H54 (cell line): ENCODE data around the gene FAM20C.

Source experiments
- DNase-seq: peaks from one replicate; pipeline ENCODE4 v3.0.0; 2011; ENCODE audit warnings: low spot score, mixed read lengths; ENCODE audit not compliant: insufficient read length
- FAIRE-seq: peaks from 3 replicates; lab custom pipeline; 2011; peaks lifted over from hg19 to GRCh38; lab: Jason Lieb, UNC
- POLR2A ChIP-seq: IDR thresholded peaks from 2 replicates; pipeline ENCODE4 v1.6.1; 2011; ENCODE audit warnings: low read depth, mild to moderate bottlenecking, low read length

Gene FAM20C

DNA sequence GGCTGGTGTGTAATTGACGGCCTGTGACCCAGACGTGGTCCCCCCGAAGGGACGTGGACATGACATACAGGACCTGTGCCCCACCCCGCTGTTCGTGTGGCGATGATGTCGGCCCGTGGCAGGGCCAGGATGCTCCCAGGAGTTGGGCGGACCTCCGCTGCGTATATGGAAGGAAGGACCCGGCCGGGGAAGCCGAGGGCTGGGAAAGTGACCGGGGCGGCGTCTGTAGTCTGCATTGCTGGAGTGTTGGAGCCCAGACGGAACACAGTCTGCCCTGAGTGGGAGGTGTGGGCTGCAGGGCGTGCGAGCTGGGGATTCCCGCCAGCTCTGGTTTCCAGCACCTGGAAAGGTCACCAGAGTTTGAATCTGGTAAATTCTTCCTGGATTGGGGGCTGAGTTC lies 52.6 kb downstream of the FAM20C start:
- DNase-seq (no peak), FAIRE-seq (no peak)
- no peak for TF ChIP-seq POLR2A

DNA sequence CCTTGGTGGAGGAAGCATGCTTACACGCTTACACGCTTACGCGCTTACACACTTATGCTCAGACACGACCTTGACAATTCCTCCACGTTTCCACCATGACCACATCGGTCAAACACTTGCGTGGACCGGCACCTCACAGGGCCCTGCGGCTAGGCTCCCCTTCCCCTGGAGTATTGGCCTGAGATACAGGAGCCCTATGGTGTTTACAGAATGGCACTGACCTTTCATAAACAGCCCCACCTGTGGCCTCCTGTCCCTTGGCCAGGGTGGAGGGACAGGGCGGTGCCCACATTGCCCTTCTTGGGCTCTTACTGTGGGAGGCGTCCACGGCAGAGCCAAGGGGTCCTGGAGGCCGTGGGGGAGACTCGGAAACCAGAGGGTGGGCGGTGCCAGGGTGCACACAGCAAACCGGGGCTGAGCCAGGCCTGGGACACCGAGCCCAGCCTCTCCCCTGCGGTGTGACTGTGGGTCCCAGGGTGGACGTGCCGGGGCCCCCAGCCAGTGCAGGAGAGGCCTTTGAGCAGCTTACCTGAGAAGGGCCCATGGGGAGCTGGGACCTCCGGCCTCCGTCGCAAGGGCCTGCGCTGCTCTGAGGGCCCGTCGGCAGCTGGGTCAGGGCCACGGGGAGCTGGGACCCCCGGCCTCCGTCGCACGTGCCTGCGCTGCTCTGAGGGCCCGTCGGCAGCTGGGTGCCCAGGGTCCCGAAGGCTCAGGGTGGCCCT lies 53.4 kb downstream of the FAM20C start:
- no peak for FAIRE-seq
- no peak for TF ChIP-seq POLR2A

DNA sequence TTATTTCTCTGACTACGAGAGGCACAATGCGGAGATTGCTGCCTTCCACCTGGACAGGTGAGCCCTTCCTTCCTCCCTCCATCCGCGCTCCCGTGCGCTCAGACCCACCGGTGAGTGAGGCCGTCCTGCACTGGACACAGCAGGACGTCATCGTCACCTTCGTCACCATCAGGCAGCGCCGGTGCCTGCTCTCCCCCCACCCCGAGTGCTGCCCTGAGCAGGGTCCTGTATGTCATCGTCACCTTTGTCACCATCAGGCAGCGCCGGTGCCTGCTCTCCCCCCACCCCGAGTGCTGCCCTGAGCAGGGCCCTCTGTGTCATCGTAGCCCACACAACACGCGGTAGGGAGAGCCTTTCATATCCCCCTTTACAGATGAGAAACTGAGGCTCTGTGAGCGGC lies 54.1 kb downstream of the FAM20C start:
- no peak for TF ChIP-seq POLR2A
- FAIRE-seq: no peak
- DNase-seq: no peak

More for the DNA sequence above, 53.4 kb downstream of the FAM20C start:
- DNase-seq: no peak

DNA sequence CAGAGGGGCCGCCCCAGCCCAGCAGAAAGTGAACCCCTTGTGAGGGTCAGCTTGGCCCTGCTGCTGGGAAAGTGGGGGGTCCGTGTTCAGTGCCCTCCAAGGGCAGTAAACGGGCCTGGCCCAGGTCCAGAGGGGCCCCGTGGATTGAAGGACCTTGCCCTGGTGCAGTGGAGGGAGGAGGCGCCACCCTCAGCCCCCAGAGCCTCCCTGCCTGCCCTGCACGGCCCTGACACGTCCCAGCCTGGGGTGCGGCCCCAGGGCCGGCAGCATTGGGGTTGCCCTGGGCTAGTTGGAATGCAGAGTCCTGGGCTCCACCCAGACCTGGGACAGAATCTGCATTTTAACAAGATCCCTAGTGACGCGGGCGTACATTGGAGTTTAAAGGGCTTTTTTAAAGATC lies 54.8 kb downstream of the FAM20C start:
- FAIRE-seq: no peak
- no peak for TF ChIP-seq POLR2A
- DNase-seq: no peak

DNA sequence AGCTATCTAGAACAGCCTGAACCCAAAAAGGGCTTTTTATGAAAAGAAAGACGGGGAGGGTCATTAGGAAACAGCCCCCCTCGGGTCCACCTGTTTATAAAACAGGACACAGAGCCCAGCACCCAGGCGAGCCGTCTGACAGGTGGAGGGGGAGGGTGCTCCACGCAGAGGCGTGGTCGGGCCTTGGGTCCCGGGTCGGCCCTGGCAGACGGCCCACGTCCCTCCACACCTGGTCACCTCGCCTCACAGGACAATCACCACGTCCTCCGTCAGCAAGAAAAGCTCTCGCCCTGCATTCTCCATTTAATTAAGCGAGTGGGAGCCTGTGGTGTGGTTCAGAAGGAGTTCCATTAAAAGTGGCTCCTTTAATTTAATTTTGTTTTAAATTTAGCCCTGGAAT lies 55.3 kb downstream of the FAM20C start:
- no peak for FAIRE-seq
- DNase-seq: no peak
- no peak for TF ChIP-seq POLR2A

DNA sequence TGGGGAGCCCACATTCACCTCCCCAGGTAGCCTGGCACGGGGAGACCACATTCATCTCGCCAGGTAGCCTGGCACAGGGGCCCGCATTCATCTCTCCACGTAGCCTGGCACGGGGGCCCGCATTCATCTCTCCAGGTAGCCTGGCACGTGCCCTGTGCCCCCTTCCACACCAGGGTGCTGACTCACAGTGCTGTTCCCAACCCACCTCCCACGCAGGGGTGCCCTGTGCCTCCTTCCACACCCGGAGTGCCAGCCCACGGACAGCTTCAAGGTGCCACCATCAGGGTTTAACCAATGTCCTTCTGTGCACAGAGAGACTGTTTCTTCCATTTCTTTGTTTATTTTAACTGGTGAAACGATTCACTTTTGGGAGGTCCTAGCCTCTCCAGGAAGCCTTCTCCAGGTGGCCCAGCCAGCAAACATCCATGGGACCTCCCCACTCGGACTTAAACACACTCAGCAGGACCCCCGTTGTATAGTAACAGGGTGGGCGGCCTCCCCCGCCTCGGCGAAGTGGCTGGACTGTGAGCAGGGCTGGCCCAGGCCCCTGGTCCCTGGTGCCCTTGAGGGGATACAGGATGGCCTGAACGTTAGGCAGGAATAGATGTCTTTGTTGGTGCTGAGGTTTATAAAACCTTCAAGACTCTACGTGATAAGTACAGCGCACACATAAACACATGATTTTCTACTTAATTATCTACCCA lies 56.5 kb downstream of the FAM20C start:
- FAIRE-seq (no peak), DNase-seq (no peak)
- no peak for TF ChIP-seq POLR2A

DNA sequence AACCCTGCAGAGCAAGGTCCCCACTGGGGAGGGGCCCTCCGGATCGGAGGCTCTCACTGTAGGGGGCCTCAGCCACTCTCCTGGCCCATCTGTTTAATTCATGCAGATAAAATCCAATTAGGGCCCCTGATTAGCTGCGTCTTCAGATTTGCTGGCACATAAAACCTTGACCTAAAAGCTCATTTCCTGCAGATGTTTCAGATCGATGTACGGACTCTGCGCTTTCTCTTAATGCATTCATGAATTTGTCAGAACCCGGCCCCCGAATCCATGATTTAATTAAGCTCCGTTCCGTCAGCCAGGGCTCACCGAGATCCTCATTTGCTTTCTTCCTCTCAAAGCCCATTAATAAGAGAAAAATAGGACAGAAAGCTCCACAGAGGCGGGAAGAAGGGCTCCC lies 57.6 kb downstream of the FAM20C start:
- DNase-seq: no peak
- no peak for FAIRE-seq
- no peak for TF ChIP-seq POLR2A

DNA sequence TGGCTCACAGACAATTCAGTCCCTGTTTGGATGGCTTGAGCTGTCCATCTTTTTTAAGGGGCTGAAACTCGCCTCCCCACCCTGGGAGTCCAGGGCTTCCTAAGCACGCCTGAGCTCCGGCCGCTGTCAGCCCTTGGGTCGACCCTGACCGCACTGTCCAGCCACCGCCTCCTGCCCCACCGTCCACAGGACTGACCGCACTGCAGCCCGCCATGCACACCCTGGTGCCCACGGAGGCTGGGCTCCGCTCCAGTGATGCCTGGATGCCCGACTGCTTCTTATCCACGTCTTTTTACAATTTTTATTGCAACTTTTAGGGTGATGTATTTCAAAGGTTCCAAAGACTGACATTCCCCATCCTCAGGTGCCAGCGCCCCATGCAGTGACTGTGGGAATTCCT lies 58.2 kb downstream of the FAM20C start:
- FAIRE-seq: no peak
- TF ChIP-seq POLR2A: no peak
- DNase-seq: no peak

DNA sequence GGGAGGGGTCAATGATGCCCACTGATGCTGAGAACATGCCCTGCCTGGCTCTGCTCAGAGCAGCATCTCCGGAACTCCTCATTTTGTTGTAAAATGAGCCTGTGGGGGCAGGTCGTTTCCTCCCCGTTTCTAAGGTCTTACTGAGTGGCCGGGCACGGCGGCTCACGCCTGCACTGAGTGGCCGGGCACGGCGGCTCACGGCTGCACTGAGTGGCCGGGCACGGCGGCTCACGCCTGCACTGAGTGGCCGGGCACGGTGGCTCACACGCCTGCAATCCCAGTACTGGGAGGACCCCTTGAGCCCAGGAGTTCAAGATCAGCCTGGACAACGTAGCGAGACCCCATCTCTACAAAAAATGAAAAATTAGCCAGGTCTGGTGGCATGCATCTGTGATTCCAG lies 58.6 kb downstream of the FAM20C start:
- DNase-seq (no peak), FAIRE-seq (no peak)
- TF ChIP-seq POLR2A: no peak

DNA sequence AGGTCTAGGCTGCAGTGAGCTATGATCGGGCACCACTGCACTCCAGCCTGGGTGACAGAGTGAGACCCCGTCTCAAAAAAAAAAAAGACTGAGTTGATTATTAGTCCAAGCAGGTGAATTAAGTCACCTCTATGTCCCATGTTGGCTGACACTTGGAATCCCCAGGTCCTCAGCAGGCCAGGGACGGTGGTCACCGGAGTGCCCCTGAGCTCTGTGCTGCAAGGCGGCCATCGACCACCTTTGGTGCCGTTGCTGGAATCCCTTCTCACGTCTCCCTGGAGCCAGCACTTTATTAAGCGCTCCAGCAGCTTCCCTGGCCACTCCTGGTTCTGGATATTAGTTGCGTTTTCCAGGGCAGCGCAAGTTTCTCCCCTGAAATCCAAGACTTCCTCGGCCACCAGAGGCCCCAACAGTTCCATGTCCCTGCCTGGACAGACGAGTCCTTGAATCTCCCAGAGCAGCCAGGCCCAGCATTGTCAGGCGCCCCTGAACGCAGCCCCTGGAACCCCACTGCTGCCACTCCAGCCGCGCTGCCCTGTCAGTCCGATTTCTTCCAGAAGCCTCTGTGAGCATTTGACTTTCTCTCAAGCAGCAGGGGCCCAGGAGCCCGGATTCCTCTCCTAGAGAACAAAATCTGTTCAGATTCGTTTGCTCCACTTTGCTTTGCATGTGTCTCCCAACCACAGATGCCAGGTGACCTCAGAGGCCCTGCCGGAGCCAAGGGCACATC lies 59.2 kb downstream of the FAM20C start:
- DNase-seq (no peak), FAIRE-seq (no peak)
- no peak for TF ChIP-seq POLR2A

DNA sequence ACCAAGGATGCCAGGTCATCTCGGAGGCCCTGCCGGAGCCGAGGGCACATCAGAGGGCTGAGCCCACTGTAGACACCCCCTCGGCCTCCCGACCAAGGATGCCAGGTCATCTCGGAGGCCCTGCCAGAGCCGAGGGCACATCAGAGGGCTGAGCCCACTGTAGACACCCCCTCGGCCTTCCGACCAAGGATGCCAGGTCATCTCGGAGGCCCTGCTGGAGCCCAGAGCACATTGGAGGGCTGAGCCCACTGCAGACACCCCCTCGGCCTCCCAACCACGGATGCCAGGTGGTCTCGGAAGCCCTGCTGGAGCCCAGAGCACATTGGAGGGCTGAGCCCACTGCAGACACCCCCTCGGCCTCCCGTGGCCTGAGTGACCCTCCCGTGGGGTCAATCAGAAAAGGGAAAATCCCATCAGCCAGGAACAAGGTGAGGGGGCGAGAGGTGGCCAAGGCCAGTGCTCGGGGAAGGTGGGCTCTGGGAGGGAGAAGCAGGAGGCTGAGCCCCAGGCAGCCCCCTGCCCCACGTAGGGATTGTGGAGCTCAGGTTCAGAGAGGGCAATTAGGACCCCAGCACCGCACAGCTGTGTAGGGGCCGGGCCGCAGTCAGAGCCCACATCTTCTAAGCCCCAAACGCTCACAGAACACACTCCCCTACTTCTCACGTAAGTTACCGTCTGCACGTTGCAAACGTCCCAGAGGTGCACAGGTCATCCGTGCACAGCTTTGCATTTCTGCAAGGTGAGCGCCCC lies 60.0 kb downstream of the FAM20C start:
- no peak for DNase-seq
- TF ChIP-seq POLR2A: no peak

DNA sequence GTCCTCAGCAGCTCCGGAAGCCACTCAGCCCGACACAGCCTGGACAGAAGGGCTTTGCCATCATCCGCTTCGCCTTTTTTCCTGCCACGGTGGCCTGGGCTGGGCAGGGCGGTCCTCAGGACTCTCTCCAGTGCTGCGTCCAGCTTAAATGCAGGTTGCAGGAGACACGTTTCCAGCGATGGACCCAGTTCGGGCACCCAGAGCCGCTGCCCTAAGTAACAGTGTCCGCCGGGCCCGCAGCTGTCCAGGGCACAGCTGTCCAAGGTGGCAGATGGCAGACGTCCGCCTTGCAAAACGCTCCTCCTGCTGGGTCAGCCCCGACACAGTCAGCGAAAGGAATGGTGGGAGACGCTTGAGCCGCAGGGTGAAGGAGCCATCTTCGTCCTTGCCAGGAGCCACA lies 60.6 kb downstream of the FAM20C start:
- FAIRE-seq (no peak), DNase-seq (no peak)
- no peak for TF ChIP-seq POLR2A

More for the DNA sequence above, 60.0 kb downstream of the FAM20C start:
- FAIRE-seq: no peak

DNA sequence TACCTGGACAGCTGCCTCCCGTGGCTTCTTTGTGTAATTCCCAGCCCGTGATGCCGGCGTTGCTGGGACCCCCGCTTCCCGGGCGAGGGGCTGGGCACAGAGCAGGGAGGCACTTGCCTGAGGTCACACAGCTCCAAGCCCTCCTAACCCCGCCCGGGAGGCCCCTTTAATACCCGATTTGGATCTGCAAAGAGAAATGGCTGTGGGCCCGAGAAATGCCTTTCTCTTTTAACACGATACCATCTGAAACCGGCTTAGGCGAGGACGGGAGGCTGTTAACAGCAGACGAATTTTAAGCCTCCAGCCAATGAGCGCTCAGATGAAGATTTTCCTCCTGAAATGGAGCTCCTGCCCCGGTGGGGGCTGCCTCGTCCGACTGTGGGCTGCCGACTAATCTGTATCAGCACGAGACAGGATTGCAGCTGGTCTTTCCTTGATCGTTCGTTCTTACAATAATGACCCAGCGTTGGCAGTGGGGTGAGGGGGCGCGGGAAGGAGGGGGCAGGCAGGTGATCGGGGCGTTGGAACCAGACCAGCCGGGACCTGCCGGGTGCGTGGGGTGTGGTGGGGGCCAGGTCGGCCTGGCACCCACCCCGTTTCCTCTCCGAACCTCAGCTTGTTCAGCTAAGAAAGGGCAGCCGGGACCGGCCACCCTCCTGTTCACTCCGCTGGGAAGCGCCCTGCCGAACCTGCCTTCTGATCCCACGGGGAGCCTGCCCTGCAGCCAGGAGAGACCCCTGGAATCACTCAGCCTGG lies 61.4 kb downstream of the FAM20C start:
- no peak for DNase-seq
- TF ChIP-seq POLR2A: no peak
- no peak for FAIRE-seq
